Measurements from ENCODE around the gene HS6ST1. TPM values are rescaled to one million over a fixed set of nuclear protein-coding genes. Genes with fewer than 3 reads are reported as not detected.
A peak's percentile ranks its signal among the peaks of the same experiment; 100 is the strongest.

The HS6ST1 gene
- total RNA-seq, 2 donors from 2014 or later = 69.0 to 233 TPM

DNA sequence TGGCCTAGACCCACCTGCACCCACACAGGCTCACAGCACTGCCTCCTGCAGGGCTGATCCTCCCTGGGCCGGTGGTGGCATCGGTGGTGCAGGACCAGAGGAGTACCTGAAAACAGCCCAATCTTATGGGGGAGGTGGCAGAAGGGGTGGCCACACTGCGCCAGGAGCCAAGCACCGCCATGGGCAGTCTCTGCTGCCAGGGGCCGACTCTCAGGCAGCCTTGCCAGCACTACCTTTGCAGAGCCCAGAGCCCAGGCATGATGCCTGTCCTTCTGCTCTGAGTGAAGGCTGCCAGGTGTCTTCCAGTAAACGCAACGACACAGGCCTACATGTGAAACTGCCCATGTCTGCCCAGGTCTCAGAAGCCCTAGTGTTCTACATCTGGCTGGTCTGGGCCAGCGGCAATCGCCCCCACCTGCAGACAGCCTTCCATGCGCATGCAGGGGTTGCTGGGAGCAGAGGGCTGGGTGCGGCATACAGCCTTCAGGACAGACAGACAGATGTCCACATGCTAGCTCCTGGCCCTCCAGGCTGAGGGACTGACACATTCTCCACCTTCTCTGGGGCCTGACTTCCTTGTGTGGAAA, 6.8 kb downstream of the HS6ST1 start:
- H3K4me1 ChIP-seq (replicated peaks) = peaks cover 9% of the 10 kb centered on the region
- H3K27ac ChIP-seq = no peak overlapping the region
- H3K4me3 ChIP-seq = no peak overlapping the region
- no peaks in the 10 kb centered on the region for H3K9me3 ChIP-seq
- 75% methylated on average over 11 of the region's 11 CpGs for WGBS
- H3K27me3 ChIP-seq (replicated peaks; ENCODE audit: insufficient read depth) = no peaks in the 10 kb centered on the region
- intact Hi-C loops (cut with DNase I) = no loop called here
- no peaks in the 10 kb centered on the region for H3K36me3 ChIP-seq
- TF ChIP-seq POLR2A (IDR thresholded peaks at IDR 0.05) (no peak), POLR2AphosphoS5 (IDR thresholded peaks at IDR 0.05) (no peak)
- TF ChIP-seq, protein P1, sequence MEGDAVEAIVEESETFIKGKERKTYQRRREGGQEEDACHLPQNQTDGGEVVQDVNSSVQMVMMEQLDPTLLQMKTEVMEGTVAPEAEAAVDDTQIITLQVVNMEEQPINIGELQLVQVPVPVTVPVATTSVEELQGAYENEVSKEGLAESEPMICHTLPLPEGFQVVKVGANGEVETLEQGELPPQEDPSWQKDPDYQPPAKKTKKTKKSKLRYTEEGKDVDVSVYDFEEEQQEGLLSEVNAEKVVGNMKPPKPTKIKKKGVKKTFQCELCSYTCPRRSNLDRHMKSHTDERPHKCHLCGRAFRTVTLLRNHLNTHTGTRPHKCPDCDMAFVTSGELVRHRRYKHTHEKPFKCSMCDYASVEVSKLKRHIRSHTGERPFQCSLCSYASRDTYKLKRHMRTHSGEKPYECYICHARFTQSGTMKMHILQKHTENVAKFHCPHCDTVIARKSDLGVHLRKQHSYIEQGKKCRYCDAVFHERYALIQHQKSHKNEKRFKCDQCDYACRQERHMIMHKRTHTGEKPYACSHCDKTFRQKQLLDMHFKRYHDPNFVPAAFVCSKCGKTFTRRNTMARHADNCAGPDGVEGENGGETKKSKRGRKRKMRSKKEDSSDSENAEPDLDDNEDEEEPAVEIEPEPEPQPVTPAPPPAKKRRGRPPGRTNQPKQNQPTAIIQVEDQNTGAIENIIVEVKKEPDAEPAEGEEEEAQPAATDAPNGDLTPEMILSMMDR (IDR thresholded peaks at IDR 0.05) = no peak
- DNase-seq (ENCODE audit: low spot score) = no peak

DNA sequence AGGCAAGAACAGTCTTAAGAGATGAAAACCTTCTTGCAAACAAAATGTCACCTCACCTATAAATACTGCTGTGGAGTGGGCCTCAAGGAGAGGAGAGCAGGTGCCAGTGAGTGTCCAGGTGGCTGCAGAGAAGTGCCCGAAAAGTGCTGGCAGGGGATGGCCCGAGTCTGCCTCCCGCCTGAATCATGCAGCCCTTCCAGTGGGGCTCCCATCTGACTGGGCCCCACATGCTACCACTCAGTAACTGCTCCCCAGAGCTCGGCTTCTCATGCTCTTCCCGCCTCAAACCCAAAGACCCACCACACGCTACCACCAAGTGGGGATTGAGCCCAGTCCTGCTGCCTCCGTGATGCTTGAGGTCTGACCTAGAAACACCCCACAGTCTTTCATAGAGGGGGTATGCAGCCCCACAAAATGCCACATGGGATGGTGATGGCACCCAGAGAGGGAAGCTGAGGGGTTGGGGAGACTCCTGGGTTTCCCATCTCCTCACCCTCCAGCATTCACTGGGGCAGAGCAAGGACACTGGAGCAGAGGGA, 7.4 kb downstream of the HS6ST1 start:
- Histone ChIP-seq H3K27ac (no peak overlapping the region), H3K4me1 (replicated peaks) (peaks cover 14% of the 10 kb centered on the region), H3K9me3 (no peaks in the 10 kb centered on the region), H3K4me3 (no peak overlapping the region), H3K27me3 (replicated peaks; ENCODE audit: insufficient read depth) (no peaks in the 10 kb centered on the region), H3K36me3 (no peaks in the 10 kb centered on the region)
- peak; percentile 3 for DNase-seq (ENCODE audit: low spot score)
- WGBS = 92% methylated on average over 7 of the region's 7 CpGs
- intact Hi-C loops (cut with DNase I) = no loop called here
- TF ChIP-seq, protein P1 (IDR thresholded peaks at IDR 0.05) = no peak

DNA sequence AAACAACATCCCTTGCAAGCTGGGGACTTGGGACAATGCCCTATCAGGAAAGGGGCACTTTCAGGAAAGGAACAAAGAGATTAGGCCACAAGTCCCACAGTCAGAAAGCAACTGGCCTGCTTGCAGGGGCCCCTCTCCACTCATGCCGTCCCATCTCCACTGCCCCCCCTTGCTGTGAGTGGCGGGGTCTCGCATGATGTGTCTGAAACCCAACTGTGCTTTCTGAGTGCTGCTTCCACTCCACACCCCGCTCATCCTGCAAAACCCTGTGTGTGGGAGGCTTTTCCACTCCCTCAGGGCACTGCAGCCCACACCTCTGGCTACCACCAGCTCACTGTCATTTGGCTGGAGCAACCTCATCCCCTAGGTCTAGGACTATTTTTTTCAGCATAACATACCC, 7.9 kb downstream of the HS6ST1 start:
- Histone ChIP-seq H3K9me3 (no peaks in the 10 kb centered on the region), H3K4me1 (replicated peaks) (peaks cover 18% of the 10 kb centered on the region), H3K27ac (no peak overlapping the region), H3K27me3 (replicated peaks; ENCODE audit: insufficient read depth) (no peaks in the 10 kb centered on the region), H3K4me3 (no peak overlapping the region), H3K36me3 (no peaks in the 10 kb centered on the region)
- intact Hi-C loops (cut with DNase I) = no loop called here
- 64% methylated on average over 4 of the region's 4 CpGs for WGBS
- DNase-seq (ENCODE audit: low spot score) = no peak
- TF ChIP-seq, protein P1 (IDR thresholded peaks at IDR 0.05) = no peak
- no peak for TF ChIP-seq POLR2A (IDR thresholded peaks at IDR 0.05)
- TF ChIP-seq POLR2AphosphoS5 (IDR thresholded peaks at IDR 0.05) = no peak

DNA sequence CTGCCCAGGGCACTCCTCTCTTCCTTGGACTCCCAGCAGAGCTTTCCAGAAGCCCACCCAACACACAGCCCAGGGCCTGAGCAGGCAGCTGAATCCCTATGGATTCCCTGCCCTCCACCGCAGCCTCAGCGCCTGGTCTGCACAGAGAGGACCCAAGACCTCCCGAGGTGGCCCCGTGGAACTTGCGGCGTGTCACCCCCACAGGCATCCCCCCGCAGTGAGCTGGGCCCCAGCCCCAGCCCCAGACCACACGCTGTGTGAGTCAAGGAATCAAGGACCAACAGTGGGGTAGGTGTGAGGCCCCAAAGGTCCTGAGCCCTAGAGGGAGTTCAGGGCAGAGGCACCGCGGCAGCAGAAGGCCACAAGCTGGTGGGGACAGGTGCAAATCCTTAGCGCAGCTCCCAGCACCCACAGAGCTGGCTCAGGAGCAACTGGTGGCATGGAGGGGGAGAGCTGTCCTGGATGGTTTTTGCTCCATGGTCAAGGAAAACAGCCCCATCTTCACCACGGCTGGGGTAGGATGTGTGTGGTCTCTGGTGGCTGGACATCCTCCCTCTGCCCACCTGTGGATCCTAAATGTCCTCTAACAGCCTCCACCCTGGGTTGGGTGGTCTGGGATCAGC, 8.5 kb downstream of the HS6ST1 start:
- no peak overlapping the region for H3K4me3 ChIP-seq
- TF ChIP-seq POLR2AphosphoS5 (IDR thresholded peaks at IDR 0.05) = no peak
- TF ChIP-seq, protein P1 (IDR thresholded peaks at IDR 0.05) = no peak
- no peak for TF ChIP-seq POLR2A (IDR thresholded peaks at IDR 0.05)
- H3K27ac ChIP-seq = peak overlapping the region in 1 of 2 donors; percentile 37
- DNase-seq (ENCODE audit: low spot score) = no peak
- H3K36me3 ChIP-seq = no peaks in the 10 kb centered on the region
- H3K9me3 ChIP-seq = no peaks in the 10 kb centered on the region
- 85% methylated on average over 11 of the region's 12 CpGs for WGBS
- intact Hi-C loops (cut with DNase I) = no loop called here
- H3K4me1 ChIP-seq (replicated peaks) = peaks cover 24% of the 10 kb centered on the region
- no peaks in the 10 kb centered on the region for H3K27me3 ChIP-seq (replicated peaks; ENCODE audit: insufficient read depth)

All from prostate gland (tissue), 2 donors.